H1 (cell line): ENCODE measurements around the gene EIF2AK2. TPM values are rescaled to one million over a fixed set of nuclear protein-coding genes. Genes with fewer than 3 reads are reported as not detected.

Source experiments
- CEBPB ChIP-seq: IDR thresholded peaks from 2 replicates; pipeline ENCODE4 v1.6.1; 2012; ENCODE audit warnings: low read depth, low read length
- polyA plus RNA-seq, 7 experiments: library from polyadenylated mRNA; depleted of rRNA in 3 of 7; stranded (reverse) in 5 of 7; unstranded in 2 of 7; fragments of >200 nt in 5 of 7; fragments of 200-250 nt in 2 of 7; gene quantifications; 1 replicate in 5 of 7; 2 replicates in 1 of 7; 4 replicates in 1 of 7; pipeline versions ENCODE4 v1.2.1 to v1.2.3, GENCODE V29; 2011 to 2013; ENCODE audit warnings: missing spikeins in 2 of 7, mixed read lengths in 2 of 7
- total RNA-seq: library from RNA; stranded (reverse); fragmentation: NEBNext Ultra II Directional; extraction: Animal tissue kit (Norgen Biotek cat#: 25700); gene quantifications from 2 replicates; pipeline ENCODE4 v1.2.1, GENCODE V29; 2021

EIF2AK2 gene
- total and polyA plus RNA-seq, 2 of the 8 experiments (the other 6 are each of a cell fraction or from before 2014, with no cell fraction given) = 13.1 to 46.9 TPM

DNA sequence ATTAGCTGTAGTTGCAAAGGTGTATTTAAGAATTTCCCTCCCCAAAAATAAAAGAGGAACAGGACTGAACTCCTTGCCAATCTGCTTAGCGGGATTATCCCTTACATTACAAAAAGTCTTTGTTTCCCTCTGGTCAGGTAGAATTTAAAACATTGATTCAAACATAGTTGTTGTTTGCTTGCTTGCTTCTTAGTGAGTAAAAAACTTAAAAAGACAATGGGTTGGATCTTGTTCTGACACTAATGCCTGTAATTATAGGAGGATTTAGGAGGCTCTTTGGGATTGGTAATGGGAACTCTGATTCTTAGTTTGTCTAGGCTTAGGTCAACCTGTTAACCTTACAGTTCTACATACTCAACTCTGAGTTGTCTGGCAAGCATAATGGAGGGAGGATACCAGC, 35.8 kb upstream of the EIF2AK2 start (continued):
- TF ChIP-seq CEBPB = no peak
